Measurements from ENCODE around the gene ATP6V0B.

Gene ATP6V0B

GRCh38 chr1:43974443-43975248, at the start of gene ATP6V0B:
TSS of gene ATP6V0B (plus strand) at chr1:43974960. CDS start at chr1:43975041, 81 bp downstream.
- peak; percentile 95 for DNase-seq (ENCODE audit: low spot score)

- DNase-seq (ENCODE audit: low spot score) = no peak
Measured at GRCh38 chr1:43925846-43926245, 48.9 kb upstream of the ATP6V0B start.

GRCh38 chr1:43930168-43930948, 44.4 kb upstream of the ATP6V0B start:
- DNase-seq (ENCODE audit: low spot score) = no peak

- no peak for DNase-seq (ENCODE audit: low spot score)
Measured at GRCh38 chr1:43930949-43931275, 43.8 kb upstream of the ATP6V0B start.

- no peak for DNase-seq (ENCODE audit: low spot score)
Measured at GRCh38 chr1:43931711-43932660, 42.8 kb upstream of the ATP6V0B start.

- no peak for DNase-seq (ENCODE audit: low spot score)
Measured at GRCh38 chr1:43932786-43933385, 41.9 kb upstream of the ATP6V0B start.

- DNase-seq (ENCODE audit: low spot score) = no peak
Measured at GRCh38 chr1:43933386-43934100, 41.2 kb upstream of the ATP6V0B start, which contains the start of gene ARTN. TSS of gene ARTN (plus strand) at chr1:43933801. CDS start at chr1:43935657, 1,856 bp downstream.

- no peak for DNase-seq (ENCODE audit: low spot score)
Measured at GRCh38 chr1:43934101-43934985, 40.4 kb upstream of the ATP6V0B start.

- DNase-seq (ENCODE audit: low spot score) = no peak
Measured at GRCh38 chr1:43934986-43935324, 39.8 kb upstream of the ATP6V0B start.

- DNase-seq (ENCODE audit: low spot score) = no peak
Measured at GRCh38 chr1:43935711-43936427, 38.9 kb upstream of the ATP6V0B start.

- no peak for DNase-seq (ENCODE audit: low spot score)
Measured at GRCh38 chr1:43936431-43937151, 38.2 kb upstream of the ATP6V0B start.

GRCh38 chr1:43937179-43937865, 37.4 kb upstream of the ATP6V0B start:
- no peak for DNase-seq (ENCODE audit: low spot score)

GRCh38 chr1:43938383-43938782, 36.4 kb upstream of the ATP6V0B start:
- no peak for DNase-seq (ENCODE audit: low spot score)

- no peak for DNase-seq (ENCODE audit: low spot score)
Measured at GRCh38 chr1:43938892-43939587, 35.7 kb upstream of the ATP6V0B start.

- no peak for DNase-seq (ENCODE audit: low spot score)
Measured at GRCh38 chr1:43942411-43942810, 32.3 kb upstream of the ATP6V0B start.

- no peak for DNase-seq (ENCODE audit: low spot score)
Measured at GRCh38 chr1:43944860-43945259, 29.9 kb upstream of the ATP6V0B start.

- no peak for DNase-seq (ENCODE audit: low spot score)
Measured at GRCh38 chr1:43945674-43946235, 29.0 kb upstream of the ATP6V0B start.
